HG03175 (cell line): ENCODE results near the gene IKZF3.
"Not testable (repeated sequence)": the region's sequence is repeated elsewhere in the genome, so short reads cannot be mapped to it uniquely, and the experiment has no call there.

Experiments
- ATAC-seq: cut with Tn5 transposase; IDR thresholded peaks from one replicate; pipeline ENCODE4 v1.9.1; 2021; ENCODE audit warnings: mild to moderate bottlenecking, moderate library complexity; ENCODE audit not compliant: unreplicated experiment

Gene IKZF3

GRCh38 chr17:39722104-39722503, 142.0 kb downstream of the IKZF3 start:
- ATAC-seq, result no peak

- ATAC-seq, result no peak
These were observed 144.4 kb downstream of the IKZF3 start for GRCh38 chr17:39719563-39720355.

DNA sequence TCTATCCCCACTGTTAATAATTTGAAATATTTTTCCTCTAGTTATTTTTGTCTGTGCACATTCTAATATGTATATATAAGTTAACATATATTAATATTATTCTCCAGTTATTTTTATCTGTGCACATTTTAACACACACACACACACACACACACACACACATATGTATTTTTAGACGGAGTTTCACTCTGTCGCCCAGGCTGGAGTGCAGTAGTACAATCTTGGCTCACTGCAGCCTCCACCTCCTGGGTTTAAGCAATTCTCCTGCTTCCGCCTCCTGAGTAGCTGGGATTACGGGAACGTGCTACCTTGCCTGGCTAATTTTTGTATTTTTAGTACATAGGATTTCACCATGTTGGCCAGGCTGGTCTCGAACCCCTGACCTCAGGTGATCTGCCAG, 146.5 kb downstream of the IKZF3 start:
- no peak for ATAC-seq

DNA sequence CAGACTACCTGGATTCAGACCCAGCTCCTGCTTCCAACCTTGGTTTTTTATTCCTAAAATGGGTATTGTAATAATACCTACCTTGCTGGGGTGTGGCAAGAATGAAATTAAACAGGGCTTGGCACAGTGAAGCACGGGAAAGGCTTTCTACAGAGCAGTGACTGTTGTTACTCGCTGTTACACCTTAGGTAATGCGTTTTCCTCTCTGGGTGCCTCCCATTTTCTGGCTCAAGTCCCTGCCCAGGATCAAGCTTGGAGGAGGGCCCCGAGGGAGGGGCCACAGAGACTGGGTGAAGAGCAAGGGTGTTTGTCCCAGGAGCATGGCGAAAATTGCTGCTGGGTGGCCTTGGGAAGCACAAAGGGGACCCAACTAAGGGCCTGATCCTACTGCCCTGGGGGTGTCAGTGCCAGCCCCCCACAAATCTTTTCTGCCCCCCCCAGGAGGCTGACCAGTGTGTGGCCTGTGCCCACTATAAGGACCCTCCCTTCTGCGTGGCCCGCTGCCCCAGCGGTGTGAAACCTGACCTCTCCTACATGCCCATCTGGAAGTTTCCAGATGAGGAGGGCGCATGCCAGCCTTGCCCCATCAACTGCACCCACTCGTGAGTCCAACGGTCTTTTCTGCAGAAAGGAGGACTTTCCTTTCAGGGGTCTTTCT, 147.1 kb downstream of the IKZF3 start:
- no peak for ATAC-seq

DNA sequence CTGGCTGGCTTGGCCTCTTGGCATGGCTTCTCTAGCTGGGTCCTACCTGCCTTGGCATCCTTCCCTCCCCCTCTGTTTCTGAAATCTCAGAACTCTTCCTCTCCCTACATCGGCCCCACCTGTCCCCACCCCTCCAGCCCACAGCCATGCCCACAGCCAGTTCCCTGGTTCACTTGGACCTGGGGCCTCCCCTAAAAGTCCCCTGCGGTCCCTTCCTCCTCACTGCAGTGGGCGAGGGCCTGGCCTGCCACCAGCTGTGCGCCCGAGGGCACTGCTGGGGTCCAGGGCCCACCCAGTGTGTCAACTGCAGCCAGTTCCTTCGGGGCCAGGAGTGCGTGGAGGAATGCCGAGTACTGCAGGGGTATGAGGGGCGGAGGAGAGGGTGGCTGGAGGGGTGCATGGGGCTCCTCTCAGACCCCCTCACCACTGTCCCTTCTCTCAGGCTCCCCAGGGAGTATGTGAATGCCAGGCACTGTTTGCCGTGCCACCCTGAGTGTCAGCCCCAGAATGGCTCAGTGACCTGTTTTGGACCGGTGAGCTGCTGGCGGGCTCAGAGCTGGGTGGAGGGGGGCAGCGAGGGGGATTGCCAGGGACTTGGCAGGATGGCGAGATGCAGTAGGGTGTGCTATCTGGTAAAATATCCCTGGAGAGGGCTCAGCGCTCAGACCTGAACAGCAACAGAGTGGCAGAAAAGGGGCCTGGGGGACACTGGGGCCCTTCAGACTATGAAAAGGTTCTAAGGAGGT, 147.9 kb downstream of the IKZF3 start:
- no peak for ATAC-seq

GRCh38 chr17:39715375-39716072, 148.6 kb downstream of the IKZF3 start:
- no peak for ATAC-seq

- ATAC-seq, result no peak
These were observed 149.9 kb downstream of the IKZF3 start for GRCh38 chr17:39714234-39714633.

- no peak for ATAC-seq
These were observed 152.3 kb downstream of the IKZF3 start for GRCh38 chr17:39711851-39712250.

DNA sequence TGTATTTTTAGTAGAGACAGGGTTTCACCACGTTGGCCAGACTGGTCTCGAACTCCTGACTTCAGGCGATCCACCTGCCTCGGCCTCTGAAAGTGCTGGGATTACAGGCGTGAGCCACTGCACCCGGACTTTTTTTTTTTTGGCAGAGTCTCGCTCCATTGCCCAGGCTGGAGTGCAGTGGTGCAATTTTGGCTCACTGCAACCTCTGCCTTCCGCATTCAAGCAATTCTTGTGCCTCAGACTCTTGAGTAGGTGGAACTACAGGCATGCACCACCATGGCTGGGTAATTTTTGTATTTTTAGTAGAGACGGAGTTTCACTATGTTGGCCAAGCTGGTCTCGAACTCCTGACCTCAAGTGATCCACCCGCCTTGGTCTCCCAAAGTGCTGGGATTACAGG, 153.0 kb downstream of the IKZF3 start:
- ATAC-seq, result not testable (repeated sequence)

GRCh38 chr17:39709998-39710964, 153.8 kb downstream of the IKZF3 start:
- no peak for ATAC-seq

GRCh38 chr17:39709319-39709997, 154.7 kb downstream of the IKZF3 start:
- no peak for ATAC-seq
